Measurements from ENCODE around the gene STPG2. TPM values are rescaled to one million over a fixed set of nuclear protein-coding genes. Genes with fewer than 3 reads are reported as not detected.

The STPG2 gene
- total RNA-seq, 1 donor from 2014 or later = 0.99 TPM

DNA sequence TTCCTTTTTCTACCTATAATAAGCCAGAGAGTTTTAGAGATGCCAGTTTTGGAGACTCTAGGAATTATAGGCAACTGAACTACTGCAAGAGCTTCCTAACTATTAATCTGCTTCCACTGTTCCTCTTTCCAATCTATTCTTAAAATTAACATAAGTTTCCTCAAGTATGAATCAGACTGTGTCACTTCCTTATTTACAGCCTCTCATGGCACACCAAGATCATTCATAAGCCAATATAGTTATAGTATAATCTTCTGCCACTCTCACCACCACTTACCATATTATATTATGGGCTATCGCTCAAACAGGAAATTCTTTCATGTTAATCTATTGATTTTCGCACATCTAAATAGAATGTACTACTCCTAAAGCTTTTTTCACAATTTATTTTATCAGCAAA lies 383.5 kb downstream of the STPG2 start:
- H4K20me1 ChIP-seq (ENCODE audit: low read depth) = no peaks in the 10 kb centered on the region
- H3K4me3 ChIP-seq = no peak overlapping the region
- H3K9ac ChIP-seq = no peak overlapping the region
- Mint-ChIP-seq H3K36me3 (no peaks in the 10 kb centered on the region), H3K9me3 (no peaks in the 10 kb centered on the region), H3K4me3 (no peak overlapping the region), H3K27ac (no peak overlapping the region), H3K27me3 (ENCODE audit: insufficient read depth, low read depth) (no peaks in the 10 kb centered on the region), H3K4me1 (no peaks in the 10 kb centered on the region)
- H3K9me3 ChIP-seq (ENCODE audit: low read depth) = no peaks in the 10 kb centered on the region
- H2AFZ ChIP-seq (replicated peaks) = no peak overlapping the region
- H3K4me2 ChIP-seq = no peak overlapping the region
- TF ChIP-seq EZH2 (IDR thresholded peaks at IDR 0.05) (no peak), EZH2phosphoT487 (IDR thresholded peaks at IDR 0.05) (no peak)
- TF ChIP-seq, protein P1, sequence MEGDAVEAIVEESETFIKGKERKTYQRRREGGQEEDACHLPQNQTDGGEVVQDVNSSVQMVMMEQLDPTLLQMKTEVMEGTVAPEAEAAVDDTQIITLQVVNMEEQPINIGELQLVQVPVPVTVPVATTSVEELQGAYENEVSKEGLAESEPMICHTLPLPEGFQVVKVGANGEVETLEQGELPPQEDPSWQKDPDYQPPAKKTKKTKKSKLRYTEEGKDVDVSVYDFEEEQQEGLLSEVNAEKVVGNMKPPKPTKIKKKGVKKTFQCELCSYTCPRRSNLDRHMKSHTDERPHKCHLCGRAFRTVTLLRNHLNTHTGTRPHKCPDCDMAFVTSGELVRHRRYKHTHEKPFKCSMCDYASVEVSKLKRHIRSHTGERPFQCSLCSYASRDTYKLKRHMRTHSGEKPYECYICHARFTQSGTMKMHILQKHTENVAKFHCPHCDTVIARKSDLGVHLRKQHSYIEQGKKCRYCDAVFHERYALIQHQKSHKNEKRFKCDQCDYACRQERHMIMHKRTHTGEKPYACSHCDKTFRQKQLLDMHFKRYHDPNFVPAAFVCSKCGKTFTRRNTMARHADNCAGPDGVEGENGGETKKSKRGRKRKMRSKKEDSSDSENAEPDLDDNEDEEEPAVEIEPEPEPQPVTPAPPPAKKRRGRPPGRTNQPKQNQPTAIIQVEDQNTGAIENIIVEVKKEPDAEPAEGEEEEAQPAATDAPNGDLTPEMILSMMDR (IDR thresholded peaks at IDR 0.05) = no peak
- no peaks in the 10 kb centered on the region for H3K27me3 ChIP-seq
- H3K27ac ChIP-seq = no peak overlapping the region
- no peaks in the 10 kb centered on the region for H3K79me2 ChIP-seq (ENCODE audit: low read depth)
- no peaks in the 10 kb centered on the region for H3F3A ChIP-seq (ENCODE audit: low read depth)
- no peaks in the 10 kb centered on the region for H3K36me3 ChIP-seq
- DNase-seq (ENCODE audit: low spot score) = no peak
- no peaks in the 10 kb centered on the region for H3K4me1 ChIP-seq

- DNase-seq (ENCODE audit: low spot score) = no peak
- H3K27ac Mint-ChIP-seq = no peak overlapping the region
- Histone ChIP-seq H2AFZ (replicated peaks) (no peak overlapping the region), H3K79me2 (ENCODE audit: low read depth) (no peaks in the 10 kb centered on the region), H3K4me3 (no peak overlapping the region), H3K36me3 (no peaks in the 10 kb centered on the region), H3K4me1 (no peaks in the 10 kb centered on the region), H3K9me3 (ENCODE audit: low read depth) (no peaks in the 10 kb centered on the region), H3K9ac (no peak overlapping the region), H3K4me2 (no peak overlapping the region), H3K27me3 (no peaks in the 10 kb centered on the region), H3K27ac (no peak overlapping the region), H4K20me1 (ENCODE audit: low read depth) (no peaks in the 10 kb centered on the region), H3F3A (ENCODE audit: low read depth) (no peaks in the 10 kb centered on the region)
- no peak overlapping the region for H3K4me3 Mint-ChIP-seq
- no peaks in the 10 kb centered on the region for H3K4me1 Mint-ChIP-seq
- no peaks in the 10 kb centered on the region for H3K9me3 Mint-ChIP-seq
- no peaks in the 10 kb centered on the region for H3K27me3 Mint-ChIP-seq (ENCODE audit: insufficient read depth, low read depth)
- no peak for TF ChIP-seq EZH2phosphoT487 (IDR thresholded peaks at IDR 0.05)
- TF ChIP-seq EZH2 (IDR thresholded peaks at IDR 0.05) = no peak
- TF ChIP-seq, protein P1 (IDR thresholded peaks at IDR 0.05) = no peak
- no peaks in the 10 kb centered on the region for H3K36me3 Mint-ChIP-seq
Observed at GRCh38 chr4:97752599-97752998, 390.7 kb downstream of the STPG2 start.

DNA sequence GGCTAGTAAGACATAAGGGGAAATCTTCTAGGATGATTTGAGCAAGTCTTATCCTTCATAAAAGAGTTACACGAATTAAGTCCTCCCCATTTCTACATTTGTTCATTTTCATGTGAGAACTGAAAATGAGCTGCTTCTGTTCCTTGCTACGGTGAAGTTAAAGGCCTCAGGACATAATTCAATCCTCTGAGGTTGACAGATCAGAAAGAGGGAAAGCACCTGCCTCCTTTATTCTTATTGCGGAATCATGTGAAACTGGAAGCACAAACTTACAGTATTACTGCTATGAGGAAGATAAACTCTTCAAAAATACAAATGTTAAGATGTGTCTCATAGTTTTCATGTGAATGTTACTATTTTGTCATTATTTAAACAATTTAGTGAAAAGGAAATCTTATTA lies 395.3 kb downstream of the STPG2 start:
- H3K36me3 Mint-ChIP-seq = no peaks in the 10 kb centered on the region
- H3K27me3 Mint-ChIP-seq (ENCODE audit: insufficient read depth, low read depth) = no peaks in the 10 kb centered on the region
- Histone ChIP-seq H3K27ac (no peak overlapping the region), H3K4me1 (no peaks in the 10 kb centered on the region), H4K20me1 (ENCODE audit: low read depth) (no peaks in the 10 kb centered on the region), H3K4me2 (no peak overlapping the region), H3K27me3 (no peaks in the 10 kb centered on the region), H3K79me2 (ENCODE audit: low read depth) (no peaks in the 10 kb centered on the region), H2AFZ (replicated peaks) (no peak overlapping the region), H3K36me3 (no peaks in the 10 kb centered on the region), H3K9me3 (ENCODE audit: low read depth) (no peaks in the 10 kb centered on the region), H3K4me3 (no peak overlapping the region), H3K9ac (no peak overlapping the region), H3F3A (ENCODE audit: low read depth) (no peaks in the 10 kb centered on the region)
- no peak for DNase-seq (ENCODE audit: low spot score)
- H3K4me1 Mint-ChIP-seq = no peaks in the 10 kb centered on the region
- H3K9me3 Mint-ChIP-seq = no peaks in the 10 kb centered on the region
- H3K27ac Mint-ChIP-seq = no peak overlapping the region
- no peak for TF ChIP-seq EZH2phosphoT487 (IDR thresholded peaks at IDR 0.05)
- no peak for TF ChIP-seq EZH2 (IDR thresholded peaks at IDR 0.05)
- TF ChIP-seq, protein P1 (IDR thresholded peaks at IDR 0.05) = no peak
- no peak overlapping the region for H3K4me3 Mint-ChIP-seq
